Activated T-cell treated with anti-CD3 and anti-CD28 coated beads for 48 hours (primary cell): ENCODE measurements around the gene QRICH2.
"Not testable (repeated sequence)": the region's sequence is repeated elsewhere in the genome, so short reads cannot be mapped to it uniquely, and the experiment has no call there.

Experiments
- DNase-seq: peaks from one replicate; pipeline ENCODE4 v3.0.0-alpha.2; 2020; ENCODE audit warnings: low read depth

QRICH2 gene

GRCh38 chr17:76248013-76248782 lies 59.9 kb downstream of the QRICH2 start:
- no peak for DNase-seq

DNA sequence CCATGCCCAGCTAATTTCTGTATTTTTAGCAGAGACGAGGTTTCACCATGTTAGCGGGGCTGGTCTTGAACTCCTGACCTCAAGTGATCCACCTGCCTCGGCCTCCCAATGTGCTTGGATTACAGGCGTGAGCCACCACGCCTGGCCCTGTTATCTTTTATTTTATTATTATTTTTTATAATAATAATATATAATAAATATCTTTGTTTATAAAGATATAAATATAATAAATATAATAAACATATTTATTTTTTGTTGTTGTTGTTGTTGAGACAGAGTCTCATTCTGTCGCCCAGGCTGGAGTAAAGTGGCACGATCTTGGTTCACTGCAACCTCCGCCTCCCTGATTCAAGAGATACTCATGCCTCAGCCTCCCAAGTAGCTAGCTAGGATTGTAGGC lies 60.8 kb downstream of the QRICH2 start:
- DNase-seq = no peak

GRCh38 chr17:76246080-76247066 lies 61.7 kb downstream of the QRICH2 start:
- no peak for DNase-seq

DNA sequence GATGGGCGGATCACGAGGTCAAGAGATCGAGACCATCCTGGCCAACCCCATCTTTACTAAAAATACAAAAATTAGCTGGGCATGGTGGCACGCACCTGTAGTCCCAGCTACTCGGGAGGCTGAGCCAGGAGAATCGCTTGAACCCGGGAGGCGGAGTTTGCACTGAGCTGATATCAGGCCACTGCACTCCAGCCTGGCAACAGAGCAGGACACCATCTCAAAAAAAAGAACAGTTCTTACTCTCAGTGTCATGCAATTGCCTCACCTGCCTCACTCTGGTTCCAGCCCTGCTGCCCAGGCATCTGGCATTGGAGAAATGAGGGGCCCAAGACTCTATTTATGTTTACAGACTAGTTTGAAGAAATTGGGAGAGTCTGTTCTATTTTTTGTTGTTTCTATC lies 63.4 kb downstream of the QRICH2 start:
- not testable (repeated sequence) for DNase-seq

GRCh38 chr17:76243826-76244679 lies 64.0 kb downstream of the QRICH2 start:
- DNase-seq = no peak

- DNase-seq = no peak
These were observed 66.3 kb downstream of the QRICH2 start for GRCh38 chr17:76241691-76242255.

DNA sequence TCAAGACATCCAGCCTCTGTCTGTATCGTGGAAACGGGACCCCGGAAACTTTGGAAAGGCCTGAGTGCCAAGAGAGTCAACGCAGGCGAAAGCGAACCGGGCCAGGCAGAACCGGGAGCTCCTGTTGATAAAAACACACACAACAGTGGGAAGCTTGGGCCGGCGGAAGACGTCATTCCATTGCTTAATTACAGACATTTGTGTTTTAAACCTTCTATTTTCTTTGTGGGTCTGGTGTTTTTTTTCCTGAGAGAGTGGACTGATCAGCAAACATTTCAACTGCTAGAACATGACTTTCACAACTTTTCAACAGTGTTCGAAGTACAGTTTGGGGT lies 66.9 kb downstream of the QRICH2 start:
- DNase-seq = no peak

DNA sequence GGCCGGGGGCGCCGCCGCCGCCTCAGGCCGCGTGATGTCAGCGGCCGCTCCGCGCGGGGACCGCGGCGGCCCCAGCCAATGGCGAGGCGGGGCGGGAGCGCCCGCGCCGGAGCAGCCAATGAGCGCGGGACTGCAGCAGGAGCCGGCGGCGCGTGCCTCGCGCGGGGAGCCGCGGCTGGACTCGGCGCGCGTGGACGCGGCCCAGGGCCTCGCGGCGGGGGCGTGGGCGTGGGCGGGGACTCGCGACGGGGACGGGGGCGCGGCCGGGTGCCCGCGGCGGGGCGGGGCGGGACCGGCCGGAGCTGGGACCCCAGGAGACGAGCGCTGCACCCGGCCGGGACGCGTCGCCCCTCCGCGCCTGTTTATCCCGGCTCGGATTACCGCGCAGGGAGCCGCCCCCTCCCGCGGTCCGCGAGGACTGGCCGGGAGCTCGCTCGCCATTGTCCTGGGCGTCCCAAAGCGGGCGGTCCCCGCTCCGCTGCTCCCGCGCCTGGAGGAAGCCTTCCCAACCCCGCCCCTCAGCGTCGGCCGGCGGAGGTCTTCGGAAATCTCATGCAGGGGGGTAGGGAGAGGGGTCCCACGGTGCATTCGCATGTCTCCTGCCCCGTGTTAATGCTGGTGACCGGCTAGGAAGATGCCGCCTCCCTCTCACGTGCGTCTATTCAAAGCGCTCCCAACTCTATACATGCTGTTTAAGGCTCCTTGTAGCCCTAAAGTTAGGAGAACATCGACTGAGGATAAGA lies 67.4 kb downstream of the QRICH2 start, which contains the start of gene RNF157:
Gene RNF157 (minus strand): TSS at position 33 of the 743 bp plus-strand sequence. CDS start 253 bp downstream, outside the sequence.
- DNase-seq = peak; percentile 52

DNA sequence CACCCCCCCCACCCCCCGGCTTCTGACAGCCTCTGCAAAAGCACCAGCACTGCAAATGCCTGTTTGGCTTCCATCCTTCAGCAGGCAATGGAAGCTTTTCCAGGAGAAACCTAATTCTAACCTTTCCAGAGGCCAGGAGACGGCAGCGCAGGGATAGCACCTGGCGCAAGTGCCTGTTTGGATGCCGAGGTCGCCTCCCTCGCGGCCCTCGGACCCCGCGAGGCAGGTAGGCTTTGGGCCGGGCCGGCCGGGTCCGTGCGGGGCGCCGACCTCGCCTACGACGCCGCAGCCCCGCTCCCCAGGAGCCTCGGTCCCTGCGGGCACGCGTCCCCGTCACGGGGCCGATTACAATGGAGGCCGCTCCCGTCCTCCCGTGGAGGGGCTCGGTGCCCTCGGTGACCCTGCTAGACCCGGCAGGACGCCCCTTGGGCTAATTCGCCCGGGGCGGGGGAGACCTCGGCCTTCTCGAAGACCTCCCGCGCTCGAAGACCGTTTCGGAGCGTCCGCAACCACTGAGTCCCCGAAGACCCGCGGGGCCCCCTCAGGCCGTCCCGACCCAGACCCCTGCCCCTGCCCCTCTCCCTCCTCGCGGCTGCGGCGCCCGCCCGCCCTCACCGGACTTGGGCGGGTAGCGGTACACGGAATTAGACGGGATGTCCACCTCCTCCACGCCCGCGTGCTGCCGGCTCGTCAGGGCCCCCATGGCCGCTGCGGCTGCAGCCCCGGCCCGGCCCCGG lies 68.4 kb downstream of the QRICH2 start:
- DNase-seq = no peak

DNA sequence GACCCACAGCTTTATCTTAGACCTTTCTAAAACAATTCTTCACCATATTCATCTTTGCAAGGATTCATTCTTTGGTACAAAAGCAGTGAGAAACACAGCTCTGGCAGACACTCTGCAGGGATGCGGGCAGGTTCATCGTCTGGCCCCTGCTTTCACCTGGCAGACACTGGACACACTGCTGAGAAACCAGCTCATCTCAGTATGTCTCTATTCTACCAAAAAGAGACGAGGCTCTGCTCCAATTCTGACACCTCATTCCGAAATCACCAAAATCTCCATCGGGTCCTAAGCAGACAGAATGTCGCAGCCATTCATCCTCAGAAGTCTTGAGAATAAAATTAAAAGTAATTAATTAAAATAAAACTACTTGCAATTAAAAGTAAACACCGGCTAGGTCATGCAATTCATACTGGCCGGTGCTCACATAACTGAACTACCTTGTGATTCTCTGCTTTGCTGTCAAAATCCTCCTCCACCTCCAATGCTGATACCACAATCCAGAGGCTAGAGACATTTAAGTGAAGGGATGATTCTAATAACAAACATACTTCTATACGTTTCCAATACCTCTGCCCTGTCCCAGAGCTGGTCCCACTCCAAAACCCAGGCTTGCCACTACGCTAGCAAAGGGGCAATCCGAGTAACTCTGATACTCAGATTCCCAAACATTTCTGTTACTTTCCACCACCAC lies 69.1 kb downstream of the QRICH2 start:
- no peak for DNase-seq

GRCh38 chr17:76237859-76238313 lies 70.2 kb downstream of the QRICH2 start:
- no peak for DNase-seq

DNA sequence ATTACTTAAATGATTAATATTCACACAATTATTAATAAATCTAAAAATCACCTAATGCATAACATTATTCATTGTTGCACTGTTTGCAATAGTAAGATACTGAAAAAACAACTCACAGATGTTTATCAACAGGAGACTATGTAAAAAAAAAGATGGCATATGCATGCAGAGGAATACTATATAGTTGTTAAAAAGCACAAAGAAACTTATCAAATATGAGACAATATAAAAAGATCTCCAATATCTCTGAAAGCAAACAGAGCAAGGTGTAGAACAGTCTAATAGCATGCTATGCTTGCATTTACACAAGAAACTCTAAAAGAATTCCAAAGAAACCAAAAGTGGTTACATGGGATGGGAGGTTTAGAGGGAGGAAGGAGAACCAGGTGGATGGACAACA lies 71.5 kb downstream of the QRICH2 start:
- no peak for DNase-seq

DNA sequence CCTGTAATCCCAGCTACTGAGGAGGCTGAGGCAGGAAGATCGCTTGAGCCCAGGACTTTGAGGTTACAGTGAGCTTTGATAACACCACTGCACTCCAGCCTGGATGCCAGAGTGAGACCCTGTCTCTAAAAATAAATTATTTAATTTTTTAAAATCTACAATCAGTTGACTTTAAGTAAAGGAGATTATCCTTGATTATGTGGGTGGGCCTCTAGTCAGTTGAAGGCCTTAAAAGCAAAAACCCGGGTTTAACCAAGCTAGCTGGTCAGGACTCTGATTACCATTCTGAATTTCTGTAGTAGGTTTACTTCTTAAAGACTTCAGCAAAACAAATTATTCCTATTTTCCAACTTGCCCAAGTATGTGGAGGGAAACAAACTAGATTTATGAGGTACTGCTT lies 72.2 kb downstream of the QRICH2 start:
- no peak for DNase-seq

- no peak for DNase-seq
These were observed 73.8 kb downstream of the QRICH2 start for GRCh38 chr17:76234354-76234679.

GRCh38 chr17:76233588-76234353 lies 74.3 kb downstream of the QRICH2 start:
- no peak for DNase-seq

DNA sequence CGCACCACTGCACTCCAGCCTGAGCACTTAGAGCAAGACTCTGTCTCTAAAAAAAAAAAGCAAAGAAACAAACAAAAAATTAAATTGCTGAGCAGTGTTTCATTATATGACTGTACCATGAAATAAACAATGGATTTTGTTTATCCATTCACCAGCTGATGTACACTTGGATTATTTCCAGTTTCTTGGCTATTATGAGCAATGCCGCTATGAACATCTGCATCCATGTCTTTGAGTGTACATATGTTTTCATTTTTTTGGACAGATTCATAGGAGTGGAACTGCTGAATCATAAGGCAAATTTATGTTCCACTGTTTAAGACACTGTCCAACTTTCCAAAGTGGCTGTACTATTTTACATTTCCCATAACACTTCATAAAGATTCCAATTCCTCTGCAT lies 75.7 kb downstream of the QRICH2 start:
- no peak for DNase-seq

DNA sequence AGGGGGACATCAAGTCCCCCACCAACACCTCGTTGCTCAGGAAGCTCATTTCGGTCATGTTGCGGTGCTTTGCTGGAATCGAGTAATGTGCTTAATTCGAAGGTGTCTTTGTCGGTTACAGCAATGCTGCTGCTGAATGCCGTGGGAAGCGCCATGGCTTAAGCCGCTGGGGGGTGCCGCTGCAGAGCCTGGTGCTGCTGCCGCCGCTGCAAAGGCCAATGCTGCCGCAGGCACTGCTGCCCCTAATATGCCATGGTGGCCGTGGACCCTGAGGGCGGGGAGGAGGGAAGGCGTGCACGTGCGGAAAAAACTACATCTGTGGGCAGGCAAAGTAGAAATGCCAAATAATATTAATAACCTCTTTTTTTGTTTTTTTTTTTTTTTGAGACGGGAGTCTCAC lies 81.3 kb downstream of the QRICH2 start:
- DNase-seq = not testable (repeated sequence)

DNA sequence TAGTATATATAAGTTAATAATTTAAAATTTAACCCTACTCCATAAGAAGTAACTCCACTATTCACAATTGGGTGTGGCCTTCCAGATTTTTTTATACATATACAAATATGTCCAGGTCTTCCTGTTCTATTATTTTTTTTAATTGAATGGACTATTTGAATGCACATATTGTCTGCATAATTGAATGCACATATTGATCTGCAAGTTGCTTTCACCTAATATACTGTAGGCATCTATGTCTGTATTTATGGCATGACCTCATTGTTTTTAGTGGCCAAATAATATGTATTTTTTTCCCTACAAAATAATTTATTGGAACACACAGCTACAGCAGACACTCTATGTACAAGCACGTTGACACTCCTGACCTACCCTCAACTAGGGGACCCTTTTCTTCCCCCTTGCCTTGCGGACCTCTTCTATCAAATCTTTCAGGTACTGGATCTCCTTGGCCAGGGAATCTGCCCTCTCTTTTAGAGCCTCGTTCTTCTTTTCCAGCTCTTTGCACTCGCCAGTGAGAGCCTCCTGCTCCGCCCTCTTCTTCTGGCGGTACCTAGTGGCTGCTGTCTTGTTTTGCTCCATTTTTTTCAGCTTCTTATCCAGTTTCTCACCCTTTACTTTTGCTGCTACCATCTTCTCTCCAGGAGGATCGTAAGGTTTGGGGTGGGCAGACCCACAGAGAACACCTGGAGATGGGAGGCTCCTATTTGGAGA lies 82.5 kb downstream of the QRICH2 start:
- not testable (repeated sequence) for DNase-seq
